ENCODE data around the gene KAT7.
"Not testable (repeated sequence)": the region's sequence is repeated elsewhere in the genome, so short reads cannot be mapped to it uniquely, and the experiment has no call there.

KAT7 gene

GRCh38 chr17:49758464-49759010 lies 29.9 kb upstream of the KAT7 start:
- not testable (repeated sequence) for H3K4me3 ChIP-seq (ENCODE audit: low read length); DNase-seq (ENCODE audit: low read depth, low spot score)

- H3K4me3 ChIP-seq (ENCODE audit: low read length), result no peak overlapping the region
- no peak for DNase-seq (ENCODE audit: low read depth, low spot score)
These were observed 29.3 kb upstream of the KAT7 start for GRCh38 chr17:49759203-49759602.

GRCh38 chr17:49760296-49760695 lies 28.2 kb upstream of the KAT7 start:
- H3K4me3 ChIP-seq (ENCODE audit: low read length), result no peak overlapping the region
- DNase-seq (ENCODE audit: low read depth, low spot score), result no peak

- peak overlapping the region; percentile 17; the same call in 1 of the 2 replicates for H3K4me3 ChIP-seq (ENCODE audit: low read length)
- DNase-seq (ENCODE audit: low read depth, low spot score), result no peak
These were observed 27.4 kb upstream of the KAT7 start for GRCh38 chr17:49760932-49761558.

GRCh38 chr17:49762151-49762941 lies 26.1 kb upstream of the KAT7 start:
- H3K4me3 ChIP-seq (ENCODE audit: low read length), result peak overlapping the region; percentile 82
- DNase-seq (ENCODE audit: low read depth, low spot score), result no peak

GRCh38 chr17:49763735-49764558 lies 24.5 kb upstream of the KAT7 start, which contains the start of gene FAM117A:
FAM117A (minus strand) TSS chr17:49764131; CDS start chr17:49764087, 44 bp downstream.
- DNase-seq (ENCODE audit: low read depth, low spot score), result peak; percentile 99
- peak within 1 kb of the TSS; percentile 82 for H3K4me3 ChIP-seq (ENCODE audit: low read length)

- H3K4me3 ChIP-seq (ENCODE audit: low read length), result peak overlapping the region; percentile 82
- no peak for DNase-seq (ENCODE audit: low read depth, low spot score)
These were observed 23.8 kb upstream of the KAT7 start for GRCh38 chr17:49764559-49765180.

GRCh38 chr17:49766918-49767530 lies 21.5 kb upstream of the KAT7 start:
- DNase-seq (ENCODE audit: low read depth, low spot score), result no peak
- no peak overlapping the region for H3K4me3 ChIP-seq (ENCODE audit: low read length)

- H3K4me3 ChIP-seq (ENCODE audit: low read length), result no peak overlapping the region
- no peak for DNase-seq (ENCODE audit: low read depth, low spot score)
These were observed 12.8 kb upstream of the KAT7 start for GRCh38 chr17:49775546-49776260.

GRCh38 chr17:49776551-49777300 lies 11.8 kb upstream of the KAT7 start:
- H3K4me3 ChIP-seq (ENCODE audit: low read length), result no peak overlapping the region
- DNase-seq (ENCODE audit: low read depth, low spot score), result no peak

GRCh38 chr17:49777563-49777962 lies 10.9 kb upstream of the KAT7 start:
- H3K4me3 ChIP-seq (ENCODE audit: low read length), result no peak overlapping the region
- DNase-seq (ENCODE audit: low read depth, low spot score), result no peak

GRCh38 chr17:49779156-49779738 lies 9.2 kb upstream of the KAT7 start:
- H3K4me3 ChIP-seq (ENCODE audit: low read length), result no peak overlapping the region
- DNase-seq (ENCODE audit: low read depth, low spot score), result no peak

GRCh38 chr17:49779739-49780231 lies 8.7 kb upstream of the KAT7 start:
- DNase-seq (ENCODE audit: low read depth, low spot score), result no peak
- H3K4me3 ChIP-seq (ENCODE audit: low read length), result no peak overlapping the region

- H3K4me3 ChIP-seq (ENCODE audit: low read length), result no peak overlapping the region
- DNase-seq (ENCODE audit: low read depth, low spot score), result peak; percentile 38
These were observed 5.3 kb upstream of the KAT7 start for GRCh38 chr17:49783071-49783715.

GRCh38 chr17:49783791-49784190 lies 4.7 kb upstream of the KAT7 start:
- no peak overlapping the region for H3K4me3 ChIP-seq (ENCODE audit: low read length)
- no peak for DNase-seq (ENCODE audit: low read depth, low spot score)

GRCh38 chr17:49784636-49785035 lies 3.8 kb upstream of the KAT7 start:
- no peak for DNase-seq (ENCODE audit: low read depth, low spot score)
- no peak overlapping the region for H3K4me3 ChIP-seq (ENCODE audit: low read length)
